K562 (cell line): Measurements from ENCODE around the gene EIF2S3. TPM values are rescaled to one million over a fixed set of nuclear protein-coding genes. Genes with fewer than 3 reads are reported as not detected.
A peak's percentile ranks its signal among the peaks of the same experiment; 100 is the strongest.

ENCODE experiments used
- EHMT2 ChIP-seq: fragments of 450-650 bp; IDR thresholded peaks from 2 replicates; pipeline ENCODE4 v1.6.1; 2018; ENCODE audit warnings: antibody characterized with exemption
- ESRRB ChIP-seq: fragments of 250-450 bp; sonication (Bioruptor Pico); IDR thresholded peaks from 2 replicates; pipeline ENCODE4 v1.5.0; 2020; ENCODE audit warnings: mild to moderate bottlenecking, moderate library complexity, borderline replicate concordance
- ETV6 ChIP-seq, 3 experiments: fragments of 150-350 bp in 1 of 3; sonication (generic) in 1 of 3; formaldehyde crosslinking in 1 of 3; IDR thresholded peaks; 2 replicates each; pipeline versions ENCODE4 v1.6.1 to v1.8.0; 2014 to 2022; ENCODE audit warnings: borderline replicate concordance in 2 of 3, low read depth in 2 of 3, antibody characterized with exemption in 1 of 3, low read length in 1 of 3, mild to moderate bottlenecking in 1 of 3, missing genetic modification reagents in 1 of 3
- FOXJ2 ChIP-seq: fragments of 200-800 bp; sonication (Bioruptor generic); IDR thresholded peaks from 2 replicates; pipeline ENCODE4 v1.6.1; 2016; ENCODE audit warnings: missing genetic modification characterization, missing compliant biosample characterization
- HNRNPL ChIP-seq: fragments of 200-400 bp; formaldehyde crosslinking; IDR thresholded peaks from 2 replicates; pipeline ENCODE4 v1.6.1; 2017; ENCODE audit warnings: low read depth, mild to moderate bottlenecking, low read length
- KLF10 ChIP-seq: fragments of 250-450 bp; sonication (Bioruptor Pico); IDR thresholded peaks from 2 replicates; pipeline ENCODE4 v1.6.1; 2021; ENCODE audit warnings: matching md5 sums
- MED1 ChIP-seq: sonication (generic); formaldehyde crosslinking; IDR thresholded peaks from 2 replicates; pipeline ENCODE4 v1.8.1; 2023; ENCODE audit warnings: missing genetic modification reagents, borderline replicate concordance
- MEF2A ChIP-seq: IDR thresholded peaks from 2 replicates; pipeline ENCODE4 v1.6.1; 2011; ENCODE audit warnings: low read depth, mild to moderate bottlenecking, low read length, moderate library complexity; ENCODE audit not compliant: control insufficient read depth
- NR3C1 ChIP-seq: sonication (generic); formaldehyde crosslinking; IDR thresholded peaks from 2 replicates; pipeline ENCODE4 v1.8.1; 2022; ENCODE audit warnings: missing genetic modification reagents
- NRF1 ChIP-seq, 2 experiments: fragments of 450-650 bp; IDR thresholded peaks in 1 of 2; conservative IDR thresholded peaks in 1 of 2; 2 replicates each; pipeline ENCODE4 v1.6.1; 2014; ENCODE audit warnings: mild to moderate bottlenecking in 2 of 2
- TCF7L2 ChIP-seq: fragments of 150-350 bp; IDR thresholded peaks from 2 replicates; pipeline ENCODE4 v1.6.1; 2016; ENCODE audit warnings: low read depth, mild to moderate bottlenecking, low read length, moderate library complexity
- TEAD4 ChIP-seq, 2 experiments: sonication (generic) in 1 of 2; formaldehyde crosslinking in 1 of 2; IDR thresholded peaks; 2 replicates each; pipeline versions ENCODE4 v1.6.1 to v1.8.0; 2012 to 2022; ENCODE audit warnings: borderline replicate concordance in 1 of 2, inconsistent platforms in 1 of 2, low read length in 1 of 2, mild to moderate bottlenecking in 1 of 2, missing genetic modification reagents in 1 of 2
- THRAP3 ChIP-seq: fragments of 450-650 bp; IDR thresholded peaks from 2 replicates; pipeline ENCODE4 v1.6.1; 2016; ENCODE audit warnings: mild to moderate bottlenecking, inconsistent platforms, borderline replicate concordance
- ZC3H8 ChIP-seq: fragments of 450-650 bp; IDR thresholded peaks from 2 replicates; pipeline ENCODE4 v1.6.1; 2017
- ZFX ChIP-seq: sonication (generic); formaldehyde crosslinking; IDR thresholded peaks from 2 replicates; pipeline ENCODE4 v1.8.0; 2022; ENCODE audit warnings: mild to moderate bottlenecking, missing genetic modification reagents, moderate library complexity
- ZNF12 ChIP-seq: sonication (generic); formaldehyde crosslinking; IDR thresholded peaks from 2 replicates; pipeline ENCODE4 v1.4.0; 2020; ENCODE audit warnings: mild to moderate bottlenecking, missing genetic modification reagents
- ZNF639 ChIP-seq, 2 experiments: fragments of 200-800 bp in 1 of 2; sonication (Bioruptor generic) in 1 of 2; sonication (generic) in 1 of 2; formaldehyde crosslinking in 1 of 2; IDR thresholded peaks in 1 of 2; conservative IDR thresholded peaks in 1 of 2; 2 replicates each; pipeline versions ENCODE4 v1.5.0 to v1.6.1; 2016 to 2020; ENCODE audit warnings: missing compliant biosample characterization in 1 of 2, missing genetic modification characterization in 1 of 2, missing genetic modification reagents in 1 of 2
- polyA plus RNA-seq, 8 experiments: library from polyadenylated mRNA; depleted of rRNA in 4 of 8; stranded (reverse) in 5 of 8; unstranded in 3 of 8; fragments of >200 nt; fragmentation: Nextera tagmentation in 2 of 8; fragmentation: Illumina TruSeq in 1 of 8; extraction: Ambion mirVana in 2 of 8; extraction: Trizol in 1 of 8; gene quantifications; 2 replicates each; pipeline versions ENCODE4 v1.2.1 to v1.2.3, GENCODE V29; 2011 to 2014; ENCODE audit warnings: inconsistent platforms in 1 of 8, missing spikeins in 1 of 8
- total RNA-seq, 7 experiments: library from RNA; depleted of rRNA in 6 of 7; stranded (reverse); fragments of >200 nt in 6 of 7; fragmentation: Illumina TruSeq in 2 of 7; extraction: Trizol in 2 of 7; gene quantifications; 2 replicates each; pipeline versions ENCODE4 v1.2.1 to v1.2.3, GENCODE V29; 2011 to 2021; ENCODE audit warnings: low replicate concordance in 1 of 7
- TF ChIP-seq, protein P1 (sequence below): IDR thresholded peaks from 2 replicates; pipeline ENCODE4 v1.6.1; 2012; ENCODE audit warnings: low read depth, low read length, improper control_type of control experiment, borderline replicate concordance
- TF ChIP-seq, protein P2 (sequence below): sonication (generic); formaldehyde crosslinking; IDR thresholded peaks from 2 replicates; pipeline ENCODE4 v1.9.0; 2022; ENCODE audit warnings: mild to moderate bottlenecking, missing genetic modification reagents
- TF ChIP-seq, protein P3 (sequence below): sonication (generic); formaldehyde crosslinking; IDR thresholded peaks from 2 replicates; pipeline ENCODE4 v1.8.0; 2022; ENCODE audit warnings: mild to moderate bottlenecking, missing genetic modification reagents, borderline replicate concordance

EIF2S3 gene
- total and polyA plus RNA-seq, 9 of the 15 experiments (the other 6 are each of a cell fraction or from before 2014, with no cell fraction given), result 148 to 439 (median 275) TPM

DNA sequence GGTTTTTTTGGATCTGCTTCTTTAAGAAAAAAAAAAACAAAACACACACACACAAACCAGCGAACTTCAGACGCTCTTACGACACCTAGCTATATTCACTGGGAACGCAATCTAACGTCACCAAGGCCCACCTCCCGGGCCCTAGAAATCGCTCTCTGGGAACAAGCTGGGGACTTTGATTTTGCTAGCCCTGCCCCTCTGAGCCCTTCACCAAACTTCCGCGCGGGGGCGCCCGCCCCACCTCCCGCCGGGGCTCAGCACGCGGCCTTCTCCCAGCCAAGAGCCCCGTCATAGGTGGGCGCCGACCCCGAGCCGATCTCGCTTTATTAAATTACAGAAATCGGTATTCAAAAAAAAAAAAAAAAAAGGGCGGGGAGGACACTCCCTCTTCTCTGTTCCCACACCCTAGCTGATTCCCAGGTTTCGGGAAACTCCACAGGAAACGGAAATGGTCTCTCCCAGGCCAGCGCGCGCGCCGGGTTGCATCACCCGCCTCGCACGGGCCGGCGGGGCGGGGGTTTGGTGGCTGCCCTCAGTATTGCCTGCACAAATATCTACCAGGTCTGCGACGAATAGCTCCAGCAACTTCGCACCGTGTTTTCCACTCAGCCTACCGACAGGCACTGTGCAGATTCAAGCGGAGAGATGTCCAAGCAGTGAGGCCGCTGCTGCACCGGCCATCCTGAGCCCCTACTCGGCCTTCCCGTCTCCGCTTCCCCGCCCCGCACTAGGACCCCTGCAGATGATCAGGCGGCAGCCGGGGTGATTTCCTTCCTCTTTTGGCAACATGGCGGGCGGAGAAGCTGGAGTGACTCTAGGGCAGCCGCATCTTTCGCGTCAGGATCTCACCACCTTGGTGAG is at the start of gene EIF2S3 (continued):
- TF ChIP-seq, protein P1, sequence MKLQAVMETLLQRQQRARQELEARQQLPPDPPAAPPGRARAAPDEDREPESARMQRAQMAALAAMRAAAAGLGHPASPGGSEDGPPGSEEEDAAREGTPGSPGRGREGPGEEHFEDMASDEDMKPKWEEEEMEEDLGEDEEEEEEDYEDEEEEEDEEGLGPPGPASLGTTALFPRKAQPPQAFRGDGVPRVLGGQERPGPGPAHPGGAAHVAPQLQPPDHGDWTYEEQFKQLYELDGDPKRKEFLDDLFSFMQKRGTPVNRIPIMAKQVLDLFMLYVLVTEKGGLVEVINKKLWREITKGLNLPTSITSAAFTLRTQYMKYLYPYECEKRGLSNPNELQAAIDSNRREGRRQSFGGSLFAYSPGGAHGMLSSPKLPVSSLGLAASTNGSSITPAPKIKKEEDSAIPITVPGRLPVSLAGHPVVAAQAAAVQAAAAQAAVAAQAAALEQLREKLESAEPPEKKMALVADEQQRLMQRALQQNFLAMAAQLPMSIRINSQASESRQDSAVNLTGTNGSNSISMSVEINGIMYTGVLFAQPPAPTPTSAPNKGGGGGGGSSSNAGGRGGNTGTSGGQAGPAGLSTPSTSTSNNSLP, result no peak; the same call in 1 of the 2 replicates
- TF ChIP-seq THRAP3 (no peak), ESRRB (CRISPR knock-in tag) (no peak), ZFX (CRISPR knock-in tag) (peak; percentile 75; the same call in 1 of the 2 replicates), FOXJ2 (tag) (peak; percentile 66; the same call in 1 of the 2 replicates), NR3C1 (CRISPR knock-in tag) (no peak), TEAD4 (IDR thresholded peaks at IDR 0.05; ENCODE audit: low read length) (no peak; the same call in 1 of the 2 replicates), TEAD4 (CRISPR knock-in tag; IDR thresholded peaks at IDR 0.05; ENCODE audit: borderline replicate concordance) (no peak), HNRNPL (no peak), MEF2A (no peak), KLF10 (CRISPR knock-in tag) (no peak), ZNF12 (CRISPR knock-in tag) (no peak), TCF7L2 (no peak), EHMT2 (no peak), ZC3H8 (no peak), ETV6 (IDR thresholded peaks at IDR 0.05; ENCODE audit: borderline replicate concordance in 1 of 2, low read depth in 2 of 2, low read length in 1 of 2) (peak in 1 of 2 experiments; percentile 54; a peak in 1 of 4 replicates), ETV6 (CRISPR knock-in tag; IDR thresholded peaks at IDR 0.05; ENCODE audit: borderline replicate concordance) (no peak), NRF1 (conservative IDR thresholded peaks at IDR 0.05 in 1 of 2, IDR thresholded peaks at IDR 0.05 in 1 of 2) (peak; percentile 61 to 68), MED1 (CRISPR knock-in tag) (no peak), ZNF639 (CRISPR knock-in tag; conservative IDR thresholded peaks at IDR 0.05 in 1 of 2, IDR thresholded peaks at IDR 0.05 in 1 of 2) (peak in 1 of 2 experiments; percentile 100; a peak in 2 of 4 replicates)
- TF ChIP-seq, protein P2, sequence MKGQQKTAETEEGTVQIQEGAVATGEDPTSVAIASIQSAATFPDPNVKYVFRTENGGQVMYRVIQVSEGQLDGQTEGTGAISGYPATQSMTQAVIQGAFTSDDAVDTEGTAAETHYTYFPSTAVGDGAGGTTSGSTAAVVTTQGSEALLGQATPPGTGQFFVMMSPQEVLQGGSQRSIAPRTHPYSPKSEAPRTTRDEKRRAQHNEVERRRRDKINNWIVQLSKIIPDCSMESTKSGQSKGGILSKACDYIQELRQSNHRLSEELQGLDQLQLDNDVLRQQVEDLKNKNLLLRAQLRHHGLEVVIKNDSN (CRISPR knock-in tag), result no peak
- TF ChIP-seq, protein P3, sequence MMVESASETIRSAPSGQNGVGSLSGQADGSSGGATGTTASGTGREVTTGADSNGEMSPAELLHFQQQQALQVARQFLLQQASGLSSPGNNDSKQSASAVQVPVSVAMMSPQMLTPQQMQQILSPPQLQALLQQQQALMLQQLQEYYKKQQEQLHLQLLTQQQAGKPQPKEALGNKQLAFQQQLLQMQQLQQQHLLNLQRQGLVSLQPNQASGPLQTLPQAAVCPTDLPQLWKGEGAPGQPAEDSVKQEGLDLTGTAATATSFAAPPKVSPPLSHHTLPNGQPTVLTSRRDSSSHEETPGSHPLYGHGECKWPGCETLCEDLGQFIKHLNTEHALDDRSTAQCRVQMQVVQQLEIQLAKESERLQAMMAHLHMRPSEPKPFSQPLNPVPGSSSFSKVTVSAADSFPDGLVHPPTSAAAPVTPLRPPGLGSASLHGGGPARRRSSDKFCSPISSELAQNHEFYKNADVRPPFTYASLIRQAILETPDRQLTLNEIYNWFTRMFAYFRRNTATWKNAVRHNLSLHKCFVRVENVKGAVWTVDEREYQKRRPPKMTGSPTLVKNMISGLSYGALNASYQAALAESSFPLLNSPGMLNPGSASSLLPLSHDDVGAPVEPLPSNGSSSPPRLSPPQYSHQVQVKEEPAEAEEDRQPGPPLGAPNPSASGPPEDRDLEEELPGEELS (CRISPR knock-in tag), result no peak
